Stimulated activated naive B cell treated with anti-CD40 and anti-IgM and Interleukin-4, amounts not matched to agents 10 μg/mL and 1 μg/mL and 100 μg/mL, for 72 hours (primary cell): ENCODE data around the gene FGFBP2.
A peak's percentile ranks its signal among the peaks of the same experiment; 100 is the strongest.

ENCODE experiments used
- ATAC-seq, 2 donors: fragments of 150-1000 bp; cut with Tn5 transposase; replicated peaks; 2 replicates each; pipeline ENCODE4 v1.10.0; 2021; ENCODE audit warnings: moderate library complexity in 1 of 2
- DNase-seq: peaks from one replicate; pipeline ENCODE4 v3.0.0; 2021
- H3K27ac Mint-ChIP-seq: one replicate; pipeline ENCODE4 v1.8.0; 2022; ENCODE audit warnings: mild to moderate bottlenecking, mixed read lengths
- H3K27me3 Mint-ChIP-seq, 2 donors: one replicate each; pipeline ENCODE4 v1.8.0; 2022; ENCODE audit warnings: mixed read lengths in 2 of 2
- H3K36me3 Mint-ChIP-seq, 2 donors: one replicate each; pipeline ENCODE4 v1.8.0; 2022; ENCODE audit warnings: mixed read lengths in 2 of 2, mild to moderate bottlenecking in 1 of 2
- H3K4me1 Mint-ChIP-seq, 2 donors: one replicate each; pipeline ENCODE4 v1.8.0; 2022; ENCODE audit warnings: mixed read lengths in 2 of 2, mild to moderate bottlenecking in 1 of 2
- H3K4me3 Mint-ChIP-seq, 2 donors: one replicate each; pipeline ENCODE4 v1.8.0; 2022; ENCODE audit warnings: mild to moderate bottlenecking in 2 of 2, mixed read lengths in 2 of 2, moderate library complexity in 1 of 2
- H3K9me3 Mint-ChIP-seq, 2 donors: one replicate each; pipeline ENCODE4 v1.8.0; 2022; ENCODE audit warnings: mixed read lengths in 2 of 2, mild to moderate bottlenecking in 1 of 2

Gene FGFBP2, protein sequence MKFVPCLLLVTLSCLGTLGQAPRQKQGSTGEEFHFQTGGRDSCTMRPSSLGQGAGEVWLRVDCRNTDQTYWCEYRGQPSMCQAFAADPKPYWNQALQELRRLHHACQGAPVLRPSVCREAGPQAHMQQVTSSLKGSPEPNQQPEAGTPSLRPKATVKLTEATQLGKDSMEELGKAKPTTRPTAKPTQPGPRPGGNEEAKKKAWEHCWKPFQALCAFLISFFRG

DNA sequence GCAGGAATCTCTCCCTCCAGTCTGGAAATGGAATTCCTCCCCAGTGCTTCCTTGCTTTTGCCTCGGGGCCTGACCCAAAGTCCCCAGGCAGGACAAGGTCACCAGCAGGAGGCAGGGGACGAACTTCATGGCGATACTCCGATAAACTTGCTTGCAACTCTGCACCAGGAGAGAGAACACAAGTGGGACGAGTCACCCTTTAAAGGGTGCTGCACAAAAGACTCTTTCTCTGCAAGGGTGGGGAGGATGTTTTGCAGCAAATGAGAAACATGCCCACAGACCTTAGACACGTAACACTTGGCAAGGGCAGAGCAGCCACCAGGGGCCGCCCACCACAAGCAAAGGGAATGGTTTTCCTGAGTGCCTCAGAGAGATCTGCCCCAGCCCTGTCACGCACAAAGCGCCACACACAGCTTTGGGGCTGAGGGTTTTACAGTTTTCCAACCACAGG is at the start of gene FGFBP2:
Gene FGFBP2 (minus strand): TSS at position 175 of the 451 bp plus-strand sequence. CDS start 46 bp downstream, at position 129.
- Mint-ChIP-seq H3K9me3 (peaks cover 4 to 9% of the 10 kb centered on the region in 2 donors), H3K27me3 (peaks cover 4 to 6% of the 10 kb centered on the region in 2 donors), H3K27ac (peak within 1 kb of the TSS; percentile 84), H3K36me3 (peaks cover 3 to 4% of the 10 kb centered on the region in 2 donors), H3K4me1 (peaks cover 19 to 28% of the 10 kb centered on the region in 2 donors), H3K4me3 (peak within 1 kb of the TSS; percentile 62 to 74)
- ATAC-seq (peak; percentile 83 to 88), DNase-seq (peak; percentile 71)

DNA sequence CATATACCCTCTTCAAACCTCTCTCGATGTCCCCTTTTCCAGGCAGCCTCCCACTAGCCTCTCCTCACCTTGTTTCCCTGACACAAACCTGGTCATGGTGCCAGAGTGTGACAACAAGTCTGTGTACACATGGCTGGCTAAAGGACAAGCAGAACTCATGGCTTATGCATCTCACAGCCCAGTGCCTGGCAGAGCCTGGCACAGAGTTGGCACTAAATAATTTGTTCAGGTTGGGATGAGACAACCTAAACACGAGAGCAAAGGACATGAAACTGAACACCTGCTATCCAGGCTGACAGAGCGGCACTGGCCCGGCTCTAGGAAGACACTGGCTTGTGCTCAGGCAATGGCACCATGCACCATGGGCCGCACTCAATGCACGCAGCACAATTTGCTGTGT is 48.2 kb upstream of the FGFBP2 start:
- no peak overlapping the region for H3K27ac Mint-ChIP-seq
- H3K9me3 Mint-ChIP-seq = no peaks in the 10 kb centered on the region
- H3K4me1 Mint-ChIP-seq = no peaks in the 10 kb centered on the region
- no peak for ATAC-seq
- H3K27me3 Mint-ChIP-seq = no peaks in the 10 kb centered on the region
- no peaks in the 10 kb centered on the region for H3K36me3 Mint-ChIP-seq
- DNase-seq = no peak
- no peak overlapping the region for H3K4me3 Mint-ChIP-seq

DNA sequence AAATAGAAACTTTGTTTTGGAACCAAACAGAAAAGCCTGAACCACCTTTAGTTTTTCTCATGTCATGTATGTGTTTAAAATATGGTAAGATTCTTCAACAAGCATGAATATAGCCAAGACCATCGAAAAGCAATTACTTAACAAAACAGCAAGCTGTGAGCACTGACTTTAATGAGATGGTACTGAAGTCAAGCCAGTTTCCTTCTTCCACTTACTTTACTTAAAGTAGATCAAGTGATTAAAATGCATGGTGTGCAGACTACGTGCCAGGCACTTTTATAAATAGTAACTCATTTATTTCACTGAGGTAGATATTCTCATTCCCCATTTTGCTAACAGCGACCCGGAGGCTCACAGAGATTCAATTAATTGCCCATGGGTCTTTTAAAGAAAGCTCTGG is 46.2 kb upstream of the FGFBP2 start:
- H3K9me3 Mint-ChIP-seq = no peaks in the 10 kb centered on the region
- no peak for DNase-seq
- H3K27me3 Mint-ChIP-seq = no peaks in the 10 kb centered on the region
- no peak overlapping the region for H3K4me3 Mint-ChIP-seq
- H3K27ac Mint-ChIP-seq = no peak overlapping the region
- no peak for ATAC-seq
- H3K36me3 Mint-ChIP-seq = no peaks in the 10 kb centered on the region
- H3K4me1 Mint-ChIP-seq = no peaks in the 10 kb centered on the region

DNA sequence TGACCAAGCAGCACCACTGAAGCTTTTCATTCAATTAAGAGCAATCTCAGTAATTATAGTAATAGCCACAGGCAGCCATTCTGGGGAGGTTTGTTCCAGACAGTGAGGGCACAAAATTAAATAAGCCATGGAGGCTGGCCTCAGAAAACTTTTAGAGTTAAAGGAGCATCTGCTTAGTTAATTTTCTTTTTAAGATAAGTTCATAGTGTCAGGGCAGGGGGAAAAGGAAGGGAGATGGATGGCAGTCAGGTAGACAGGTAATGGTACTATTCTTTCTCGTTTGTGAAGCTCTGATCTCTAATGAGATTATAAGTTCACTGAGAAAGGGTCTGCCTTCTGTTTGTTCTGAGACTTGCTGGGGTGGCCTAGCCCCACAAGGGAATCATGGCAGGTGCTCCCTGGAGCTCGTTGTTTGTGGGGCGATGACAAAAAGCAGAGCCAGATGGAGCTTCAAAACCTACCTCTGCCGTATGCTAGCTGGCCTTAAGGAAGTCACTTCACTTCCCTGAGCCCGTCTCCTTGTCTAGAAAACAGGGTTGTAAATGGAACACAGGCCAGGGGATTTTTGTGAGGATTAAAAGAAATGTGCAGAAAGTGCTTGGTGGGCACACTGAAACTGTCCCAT is 44.6 kb upstream of the FGFBP2 start:
- Mint-ChIP-seq H3K27ac (no peak overlapping the region), H3K36me3 (no peaks in the 10 kb centered on the region), H3K9me3 (no peaks in the 10 kb centered on the region), H3K27me3 (no peaks in the 10 kb centered on the region), H3K4me3 (no peak overlapping the region), H3K4me1 (no peaks in the 10 kb centered on the region)
- no peak for DNase-seq
- no peak for ATAC-seq

DNA sequence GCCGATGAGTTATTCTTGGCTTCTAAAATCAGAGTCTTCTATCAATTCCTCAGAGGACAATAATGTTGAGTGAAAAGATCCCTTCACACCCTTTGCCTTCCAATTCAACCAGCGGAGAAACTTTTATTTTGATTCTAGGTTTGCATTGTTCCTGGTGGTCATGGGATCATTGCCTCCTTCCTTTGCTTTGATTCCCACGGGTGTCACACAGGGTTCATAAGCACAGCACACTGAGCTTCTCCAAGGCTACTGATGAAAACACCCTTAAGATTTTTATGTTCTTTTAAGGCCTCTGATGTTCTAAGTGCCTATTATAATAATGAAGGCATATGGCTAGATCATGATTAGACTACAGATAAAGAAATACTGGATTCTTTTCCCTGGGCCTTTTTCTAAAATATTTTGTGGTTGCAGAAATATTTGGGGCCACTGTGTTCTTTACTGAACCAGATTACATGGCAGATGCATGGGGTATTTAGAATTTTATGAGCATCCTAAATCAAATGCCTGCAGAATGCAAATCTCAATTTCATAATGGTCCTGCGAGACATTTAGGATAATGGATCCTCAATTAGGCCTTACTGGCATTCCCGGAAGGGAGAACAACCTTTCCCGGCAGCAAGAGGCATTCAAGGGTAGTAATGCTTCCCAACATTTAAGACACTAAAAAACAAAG is 43.9 kb upstream of the FGFBP2 start:
- H3K27ac Mint-ChIP-seq = no peak overlapping the region
- H3K4me1 Mint-ChIP-seq = no peaks in the 10 kb centered on the region
- no peaks in the 10 kb centered on the region for H3K36me3 Mint-ChIP-seq

DNA sequence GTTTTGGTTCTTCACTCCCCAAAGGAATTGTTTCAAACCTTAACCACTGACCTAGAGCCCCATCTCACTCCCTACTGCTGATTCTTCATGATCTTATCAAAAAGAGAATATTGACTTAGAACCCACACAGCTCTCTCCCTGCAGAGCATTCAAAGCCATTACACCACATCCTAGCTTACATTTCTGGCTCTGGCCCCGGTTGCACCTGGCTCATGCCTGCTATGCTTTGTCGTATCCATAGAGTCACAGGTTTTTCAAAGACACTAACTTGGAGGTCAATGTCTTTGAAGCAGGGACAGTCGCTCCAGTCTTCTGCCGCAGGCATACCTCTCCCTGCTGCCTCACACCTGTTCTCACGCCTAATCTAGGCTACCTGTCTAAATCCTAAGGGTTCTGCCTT is 42.7 kb upstream of the FGFBP2 start:
- no peaks in the 10 kb centered on the region for H3K27me3 Mint-ChIP-seq
- ATAC-seq (no peak), DNase-seq (no peak)
- H3K27ac Mint-ChIP-seq = no peak overlapping the region
- H3K9me3 Mint-ChIP-seq = no peaks in the 10 kb centered on the region
- no peaks in the 10 kb centered on the region for H3K4me1 Mint-ChIP-seq
- no peaks in the 10 kb centered on the region for H3K36me3 Mint-ChIP-seq
- H3K4me3 Mint-ChIP-seq = no peak overlapping the region

More for the DNA sequence above, 43.9 kb upstream of the FGFBP2 start:
- no peak for ATAC-seq
- DNase-seq = no peak
- no peaks in the 10 kb centered on the region for H3K9me3 Mint-ChIP-seq
- H3K27me3 Mint-ChIP-seq = no peaks in the 10 kb centered on the region
- no peak overlapping the region for H3K4me3 Mint-ChIP-seq

DNA sequence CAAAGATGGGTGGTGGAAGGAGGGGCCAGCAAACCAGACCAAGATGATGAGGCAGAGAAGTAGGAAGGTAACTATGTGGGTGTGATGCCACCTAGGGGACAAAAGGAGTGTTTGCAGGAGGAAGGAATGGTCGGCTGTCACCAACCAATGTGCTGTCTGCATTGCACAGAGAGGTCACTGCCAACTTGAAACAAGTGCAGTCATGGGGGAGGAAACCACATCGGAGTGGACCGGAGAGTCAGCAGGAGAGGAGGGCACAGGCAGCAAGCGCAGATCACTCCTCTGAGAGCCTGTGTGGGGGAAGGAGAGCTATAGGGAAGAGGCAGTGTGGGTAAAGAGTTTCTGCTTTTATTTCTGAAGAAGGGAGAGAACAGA is 38.5 kb upstream of the FGFBP2 start:
- no peaks in the 10 kb centered on the region for H3K27me3 Mint-ChIP-seq
- DNase-seq = peak; percentile 45
- no peaks in the 10 kb centered on the region for H3K36me3 Mint-ChIP-seq
- H3K9me3 Mint-ChIP-seq = no peaks in the 10 kb centered on the region
- ATAC-seq = peak; percentile 96 to 98
- H3K4me3 Mint-ChIP-seq = no peak overlapping the region
- H3K4me1 Mint-ChIP-seq = no peaks in the 10 kb centered on the region
- no peak overlapping the region for H3K27ac Mint-ChIP-seq

DNA sequence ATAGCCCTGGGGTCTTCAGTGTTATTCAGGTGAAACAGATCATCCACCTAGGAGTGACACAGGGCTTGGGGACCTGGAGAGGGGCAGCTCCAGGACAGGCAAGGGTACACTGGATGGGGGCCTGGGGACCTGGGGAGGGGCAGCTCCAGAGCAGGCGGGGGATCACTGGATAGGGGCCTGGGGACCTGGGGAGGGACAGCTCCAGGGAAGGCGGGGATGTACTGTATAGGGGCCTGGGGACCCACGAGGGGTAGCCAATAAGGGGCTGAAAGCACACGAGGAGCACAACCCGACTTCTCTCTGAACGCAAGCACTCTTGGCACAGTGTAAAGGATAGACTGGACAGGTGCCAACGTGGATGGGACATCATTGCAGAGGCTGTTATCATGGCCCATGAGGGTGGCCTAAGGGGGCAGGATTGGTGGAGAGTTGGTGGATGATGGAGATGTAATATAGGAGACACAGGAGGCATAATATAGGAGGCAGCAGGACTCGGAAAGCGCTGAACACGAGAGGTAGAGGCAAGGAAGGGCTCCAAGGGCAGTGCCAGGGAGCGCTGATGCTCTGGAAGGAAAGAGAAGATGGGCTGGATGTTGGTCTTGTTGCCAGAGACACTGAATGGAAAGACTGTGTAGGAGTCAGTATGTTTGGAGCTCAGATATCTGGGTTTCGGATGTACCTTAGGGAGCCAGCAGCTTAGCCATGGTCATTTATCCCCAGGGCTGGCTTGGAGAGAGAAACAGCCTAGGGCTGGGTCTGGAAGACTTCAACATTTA is 37.9 kb upstream of the FGFBP2 start:
- Mint-ChIP-seq H3K9me3 (no peaks in the 10 kb centered on the region), H3K4me3 (no peak overlapping the region), H3K36me3 (no peaks in the 10 kb centered on the region), H3K27me3 (no peaks in the 10 kb centered on the region), H3K4me1 (no peaks in the 10 kb centered on the region), H3K27ac (no peak overlapping the region)
- ATAC-seq (peak; percentile 5 to 8), DNase-seq (no peak)

DNA sequence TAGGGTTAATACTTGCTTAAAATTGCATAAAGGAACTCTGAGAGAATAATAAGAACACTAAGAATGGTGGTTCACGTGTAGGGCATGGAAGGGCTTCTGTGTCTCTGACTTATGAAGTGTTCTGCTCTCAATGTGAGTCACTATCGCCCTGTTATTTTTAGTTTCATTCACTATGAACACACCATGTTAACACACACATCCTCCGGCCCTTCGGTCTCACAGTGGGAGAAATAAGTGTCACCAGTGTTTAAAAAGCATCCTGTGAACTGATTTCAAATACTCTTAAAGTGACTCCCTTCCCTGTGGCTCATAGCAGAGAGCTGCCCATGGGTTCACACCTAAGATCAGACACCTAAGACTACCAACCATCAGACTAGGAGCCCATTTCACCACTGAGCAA is 33.8 kb upstream of the FGFBP2 start:
- no peaks in the 10 kb centered on the region for H3K4me1 Mint-ChIP-seq
- H3K4me3 Mint-ChIP-seq = no peak overlapping the region
- H3K27ac Mint-ChIP-seq = no peak overlapping the region
- ATAC-seq (no peak), DNase-seq (no peak)
- no peaks in the 10 kb centered on the region for H3K9me3 Mint-ChIP-seq
- no peaks in the 10 kb centered on the region for H3K36me3 Mint-ChIP-seq
- no peaks in the 10 kb centered on the region for H3K27me3 Mint-ChIP-seq

DNA sequence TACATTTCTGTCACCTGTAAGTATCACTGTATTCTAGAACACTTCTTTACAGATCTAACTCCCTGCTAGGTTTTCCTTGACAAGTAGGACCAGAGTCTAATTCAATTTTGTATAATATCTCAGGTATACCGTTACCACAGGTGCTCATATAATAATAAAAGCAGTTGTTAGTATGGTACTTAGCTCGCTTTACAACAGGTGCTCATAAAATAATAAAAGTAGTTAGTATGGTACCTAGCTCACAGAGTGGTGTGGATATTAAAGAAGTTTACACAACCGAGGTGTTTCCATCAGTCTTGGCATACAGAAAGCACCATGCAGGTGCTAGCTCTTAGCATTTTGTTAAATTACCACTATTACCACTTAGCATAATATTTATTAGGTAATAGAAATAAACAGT is 32.9 kb upstream of the FGFBP2 start:
- Mint-ChIP-seq H3K36me3 (no peaks in the 10 kb centered on the region), H3K4me3 (no peak overlapping the region), H3K4me1 (peaks cover 0 to under 1% of the 10 kb centered on the region in 2 donors), H3K27me3 (no peaks in the 10 kb centered on the region), H3K9me3 (no peaks in the 10 kb centered on the region), H3K27ac (no peak overlapping the region)
- no peak for ATAC-seq
- DNase-seq = no peak

DNA sequence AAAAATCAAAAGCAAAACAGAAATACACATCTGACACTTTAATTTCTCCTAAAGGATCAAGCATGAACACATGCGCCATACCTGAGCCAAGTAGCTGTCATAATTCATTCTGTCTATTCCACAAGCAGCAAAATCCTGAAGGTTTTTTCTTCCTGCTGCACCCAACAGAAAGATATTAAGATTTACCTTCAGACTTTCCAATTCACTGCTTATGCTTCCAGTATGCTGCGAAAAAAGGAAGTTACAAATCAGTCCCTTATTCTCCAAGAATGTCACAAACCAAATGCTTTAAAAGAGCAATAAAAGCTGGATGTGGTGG is 29.2 kb upstream of the FGFBP2 start:
- H3K4me1 Mint-ChIP-seq = peaks cover 0 to 2% of the 10 kb centered on the region in 2 donors
- DNase-seq = no peak
- H3K27ac Mint-ChIP-seq = no peak overlapping the region
- ATAC-seq = no peak
- H3K36me3 Mint-ChIP-seq = no peaks in the 10 kb centered on the region
- H3K27me3 Mint-ChIP-seq = no peaks in the 10 kb centered on the region
- H3K4me3 Mint-ChIP-seq = no peak overlapping the region
- no peaks in the 10 kb centered on the region for H3K9me3 Mint-ChIP-seq

DNA sequence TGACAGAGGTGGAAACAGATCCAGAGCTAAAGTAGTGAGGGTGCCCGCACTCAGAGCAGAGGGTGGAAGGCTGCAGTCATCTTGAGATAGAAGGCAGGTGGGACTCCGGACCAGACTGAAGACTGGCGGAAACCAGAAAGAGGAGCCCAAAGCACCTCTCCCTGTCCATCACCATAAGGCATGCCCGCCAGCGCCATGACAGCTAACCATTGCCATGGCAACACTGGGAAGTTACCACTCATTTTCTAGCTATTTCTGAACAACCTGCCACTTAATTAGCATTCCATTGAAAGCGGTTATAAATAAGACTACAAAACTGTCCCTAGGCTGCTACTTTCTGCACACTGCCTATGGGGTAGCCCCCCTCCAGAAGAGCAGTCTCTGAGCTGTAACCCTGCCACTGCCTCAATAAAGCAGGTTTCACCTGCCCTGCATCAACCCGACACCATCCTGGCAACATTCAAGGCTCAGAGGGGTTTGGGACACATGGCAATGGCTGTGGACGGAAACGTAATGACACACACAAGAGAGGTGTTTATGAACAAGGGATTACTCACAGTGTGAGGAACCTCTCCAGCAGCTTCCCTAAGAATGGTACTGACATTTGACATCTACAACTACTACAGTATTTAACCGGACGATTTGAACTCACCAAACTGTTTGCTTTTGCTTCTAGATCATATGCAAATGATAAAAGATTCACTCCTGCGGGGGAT is 27.8 kb upstream of the FGFBP2 start:
- Mint-ChIP-seq H3K4me1 (peaks cover 0 to 2% of the 10 kb centered on the region in 2 donors), H3K27ac (no peak overlapping the region), H3K27me3 (no peaks in the 10 kb centered on the region), H3K4me3 (no peak overlapping the region), H3K36me3 (no peaks in the 10 kb centered on the region), H3K9me3 (no peaks in the 10 kb centered on the region)
- ATAC-seq = no peak
- DNase-seq = no peak

DNA sequence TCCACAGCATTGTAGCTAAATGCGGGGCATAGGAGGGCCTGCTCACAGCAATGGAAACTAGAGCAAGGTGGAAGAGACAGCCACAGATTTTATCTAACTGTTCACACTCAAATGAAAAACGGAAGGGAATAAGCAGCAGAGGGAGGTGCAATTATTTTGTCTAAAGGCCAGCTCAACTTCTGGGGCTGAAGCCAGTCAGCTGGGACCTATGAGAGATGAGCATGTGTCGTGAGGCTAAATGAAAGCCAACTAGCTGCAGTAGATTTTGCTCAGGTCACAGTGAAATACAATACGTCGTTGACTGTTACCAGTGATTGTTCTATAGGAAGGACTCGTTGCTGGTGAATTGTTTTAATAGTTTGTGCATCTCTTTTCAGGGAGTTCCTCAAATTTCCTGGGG is 26.4 kb upstream of the FGFBP2 start:
- Mint-ChIP-seq H3K4me3 (no peak overlapping the region), H3K36me3 (no peaks in the 10 kb centered on the region), H3K27ac (no peak overlapping the region), H3K27me3 (no peaks in the 10 kb centered on the region), H3K9me3 (no peaks in the 10 kb centered on the region), H3K4me1 (peaks cover 0 to 2% of the 10 kb centered on the region in 2 donors)
- no peak for ATAC-seq
- no peak for DNase-seq

DNA sequence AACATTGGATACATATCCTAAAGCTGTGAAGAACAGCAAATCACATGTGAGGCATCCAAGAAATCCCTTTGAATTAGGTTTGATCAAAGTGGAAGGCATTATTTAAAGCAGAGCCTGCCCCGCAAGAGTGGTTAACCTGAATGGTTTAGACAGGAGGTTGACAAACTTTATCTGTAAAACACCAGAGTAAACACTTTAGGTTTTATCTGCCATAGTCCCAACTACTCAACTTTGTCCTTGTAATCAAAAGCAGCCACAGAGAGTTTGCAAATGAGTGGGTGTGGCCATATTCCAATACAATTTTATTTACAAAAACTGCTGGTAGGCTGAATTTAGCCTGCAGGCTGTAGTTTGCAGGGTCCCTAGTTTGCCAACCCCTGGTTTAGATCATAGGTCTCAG is 25.2 kb upstream of the FGFBP2 start:
- peaks cover 0 to 2% of the 10 kb centered on the region in 2 donors for H3K4me1 Mint-ChIP-seq
- DNase-seq (no peak), ATAC-seq (no peak)
- no peaks in the 10 kb centered on the region for H3K9me3 Mint-ChIP-seq
- no peak overlapping the region for H3K27ac Mint-ChIP-seq
- no peaks in the 10 kb centered on the region for H3K36me3 Mint-ChIP-seq
- no peaks in the 10 kb centered on the region for H3K27me3 Mint-ChIP-seq
- H3K4me3 Mint-ChIP-seq = no peak overlapping the region
